ENCODE data around the gene LINGO1. TPM values are rescaled to one million over a fixed set of nuclear protein-coding genes. Genes with fewer than 3 reads are reported as not detected.

Gene LINGO1
- total and polyA plus RNA-seq, 2 donors (not counting 3 experiments of a cell fraction or from before 2014, with no cell fraction given), result 0.15 to 0.33 TPM

- intact Hi-C loops (cut with micrococcal nuclease), result no loop called here
- no peak for DNase-seq (ENCODE audit: low read depth, low spot score)
- TF ChIP-seq POLR2A (IDR thresholded peaks at IDR 0.05; ENCODE audit: low read depth, low read length) (no peak), POLR2AphosphoS5 (IDR thresholded peaks at IDR 0.05; ENCODE audit: insufficient read depth, low read depth, low read length) (no peak), MAX (IDR thresholded peaks at IDR 0.05; ENCODE audit: insufficient read depth, insufficient read length) (no peak), FOS (IDR thresholded peaks at IDR 0.05; ENCODE audit: borderline replicate concordance, insufficient read depth, low read length) (no peak), JUN (IDR thresholded peaks at IDR 0.05; ENCODE audit: borderline replicate concordance, insufficient read depth, insufficient read length, low read depth) (no peak), MYC (IDR thresholded peaks at IDR 0.05; ENCODE audit: low read depth, low read length) (no peak), GATA2 (IDR thresholded peaks at IDR 0.05; ENCODE audit: insufficient read depth, insufficient read length, low read depth, low read length) (no peak), CTCF (IDR thresholded peaks at IDR 0.05; ENCODE audit: extremely low read depth in 1 of 2, insufficient read depth in 1 of 2, low read depth in 1 of 2, low read length in 2 of 2) (no peak), EZH2 (IDR thresholded peaks at IDR 0.05; ENCODE audit: borderline replicate concordance, low read depth, low read length, severe bottlenecking) (no peak)
- ChIA-PET POLR2A (no interaction called here), CTCF (interaction anchor here (1.6 to 4.1 kb wide), 3 partner anchors 11 to 62 kb away, joined by 5 to 35 read pairs (median 13); no protein-coding TSS in a partner anchor)
- Histone ChIP-seq H3K36me3 (ENCODE audit: control insufficient read depth in 2 of 2, extremely low read depth in 1 of 2, insufficient read depth in 2 of 2, low read length in 2 of 2) (no peaks in the 10 kb centered on the region), H3K27me3 (ENCODE audit: control insufficient read depth in 2 of 2, insufficient read depth in 2 of 2, low read length in 2 of 2) (no peaks in the 10 kb centered on the region), H3K4me3 (replicated peaks in 1 of 3; ENCODE audit: insufficient read depth in 1 of 3, low read depth in 1 of 3, low read length in 3 of 3) (no peak overlapping the region), H3K9ac (replicated peaks; ENCODE audit: extremely low read depth, insufficient read depth, low read length) (no peak overlapping the region), H3K9me1 (replicated peaks; ENCODE audit: control insufficient read depth, extremely low read depth, insufficient read depth, low read length) (no peaks in the 10 kb centered on the region), H2AFZ (ENCODE audit: low read depth, low read length) (no peak overlapping the region), H3K79me2 (ENCODE audit: control insufficient read depth, insufficient read depth, low read length) (no peaks in the 10 kb centered on the region), H3K4me2 (ENCODE audit: insufficient read depth, low read length) (no peak overlapping the region), H4K20me1 (replicated peaks; ENCODE audit: control insufficient read depth, extremely low read depth, insufficient read depth, low read length) (no peaks in the 10 kb centered on the region), H3K27ac (ENCODE audit: insufficient read depth, low read depth, low read length) (no peak overlapping the region), H3K9me3 (replicated peaks; ENCODE audit: control insufficient read depth, insufficient read depth, low read length) (no peaks in the 10 kb centered on the region), H3K4me1 (ENCODE audit: control insufficient read depth, extremely low read depth, insufficient read depth, low read length) (peaks cover 3% of the 10 kb centered on the region)
- no TSS peak for BruUV-seq (replicated peaks)
- FAIRE-seq, result no peak
- dilution Hi-C loops (cut with MboI; ENCODE audit: extremely low pct_ligation_motif_present, low sequenced_read_pairs), result no loop called here
These were observed 27.2 kb downstream of the LINGO1 start for GRCh38 chr15:77605547-77605946.

All from endothelial cell of umbilical vein (primary cell).